ENCODE measurements around the gene HIPK2.

- TF ChIP-seq EZH2 (IDR thresholded peaks at IDR 0.05; ENCODE audit: borderline replicate concordance, low read depth, low read length, poor library complexity, severe bottlenecking) (no peak), CTCF (conservative IDR thresholded peaks at IDR 0.05; ENCODE audit: low read depth, low read length) (no peak)
Measured at GRCh38 chr7:139563856-139564255, 213.9 kb downstream of the HIPK2 start.
